Osteocyte (in vitro differentiated cells): ENCODE results near the gene HARS1. TPM values are rescaled to one million over a fixed set of nuclear protein-coding genes. Genes with fewer than 3 reads are reported as not detected.
"Not testable (repeated sequence)": the region's sequence is repeated elsewhere in the genome, so short reads cannot be mapped to it uniquely, and the experiment has no call there.

Experiments
- DNase-seq: peaks from one replicate; pipeline ENCODE4 v3.0.0; 2021; ENCODE audit warnings: mixed read lengths; ENCODE audit not compliant: unreplicated experiment; ENCODE audit errors: extremely low spot score
- H3K27ac Mint-ChIP-seq: one replicate; pipeline ENCODE4 v1.8.0; 2021; ENCODE audit warnings: mild to moderate bottlenecking, mixed read lengths; ENCODE audit not compliant: unreplicated experiment
- H3K27me3 Mint-ChIP-seq: one replicate; pipeline ENCODE4 v1.8.0; 2021; ENCODE audit warnings: mixed read lengths; ENCODE audit not compliant: unreplicated experiment
- H3K36me3 Mint-ChIP-seq: one replicate; pipeline ENCODE4 v1.8.0; 2021; ENCODE audit warnings: mixed read lengths; ENCODE audit not compliant: unreplicated experiment
- H3K4me1 Mint-ChIP-seq: one replicate; pipeline ENCODE4 v1.8.0; 2021; ENCODE audit warnings: mixed read lengths; ENCODE audit not compliant: unreplicated experiment
- H3K4me3 Mint-ChIP-seq: one replicate; pipeline ENCODE4 v1.8.0; 2021; ENCODE audit warnings: mild to moderate bottlenecking, moderate library complexity, mixed read lengths; ENCODE audit not compliant: unreplicated experiment
- H3K9me3 Mint-ChIP-seq: one replicate; pipeline ENCODE4 v1.8.0; 2021; ENCODE audit warnings: mixed read lengths; ENCODE audit not compliant: unreplicated experiment
- total RNA-seq: library from RNA; stranded (reverse); gene quantifications from 2 replicates; pipeline ENCODE4 v1.2.1, GENCODE V29; 2021
- TF ChIP-seq, protein P1 (sequence below): fragments of 200-600 bp; sonication (generic); IDR thresholded peaks from 2 replicates; pipeline ENCODE4 v1.5.0; 2021; ENCODE audit warnings: antibody characterized with exemption, mild to moderate bottlenecking, moderate library complexity

HARS1 gene
- total RNA-seq, 1 donor from 2014 or later, result 65.3 TPM

GRCh38 chr5:140671472-140672125, 19.6 kb downstream of the HARS1 start:
- peaks cover 50% of the 10 kb centered on the region for H3K36me3 Mint-ChIP-seq
- TF ChIP-seq, protein P1, sequence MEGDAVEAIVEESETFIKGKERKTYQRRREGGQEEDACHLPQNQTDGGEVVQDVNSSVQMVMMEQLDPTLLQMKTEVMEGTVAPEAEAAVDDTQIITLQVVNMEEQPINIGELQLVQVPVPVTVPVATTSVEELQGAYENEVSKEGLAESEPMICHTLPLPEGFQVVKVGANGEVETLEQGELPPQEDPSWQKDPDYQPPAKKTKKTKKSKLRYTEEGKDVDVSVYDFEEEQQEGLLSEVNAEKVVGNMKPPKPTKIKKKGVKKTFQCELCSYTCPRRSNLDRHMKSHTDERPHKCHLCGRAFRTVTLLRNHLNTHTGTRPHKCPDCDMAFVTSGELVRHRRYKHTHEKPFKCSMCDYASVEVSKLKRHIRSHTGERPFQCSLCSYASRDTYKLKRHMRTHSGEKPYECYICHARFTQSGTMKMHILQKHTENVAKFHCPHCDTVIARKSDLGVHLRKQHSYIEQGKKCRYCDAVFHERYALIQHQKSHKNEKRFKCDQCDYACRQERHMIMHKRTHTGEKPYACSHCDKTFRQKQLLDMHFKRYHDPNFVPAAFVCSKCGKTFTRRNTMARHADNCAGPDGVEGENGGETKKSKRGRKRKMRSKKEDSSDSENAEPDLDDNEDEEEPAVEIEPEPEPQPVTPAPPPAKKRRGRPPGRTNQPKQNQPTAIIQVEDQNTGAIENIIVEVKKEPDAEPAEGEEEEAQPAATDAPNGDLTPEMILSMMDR, result no peak
- no peak overlapping the region for H3K27ac Mint-ChIP-seq
- DNase-seq, result no peak
- H3K4me3 Mint-ChIP-seq, result no peak overlapping the region
- H3K27me3 Mint-ChIP-seq, result no peaks in the 10 kb centered on the region
- no peaks in the 10 kb centered on the region for H3K9me3 Mint-ChIP-seq
- peaks cover 7% of the 10 kb centered on the region for H3K4me1 Mint-ChIP-seq

- H3K36me3 Mint-ChIP-seq, result peaks cover 47% of the 10 kb centered on the region
- H3K9me3 Mint-ChIP-seq, H3K4me3 Mint-ChIP-seq, H3K27me3 Mint-ChIP-seq, H3K27ac Mint-ChIP-seq, DNase-seq: not testable (repeated sequence)
- H3K4me1 Mint-ChIP-seq, result peaks cover 10% of the 10 kb centered on the region
Observed at GRCh38 chr5:140671035-140671434, 20.1 kb downstream of the HARS1 start.

DNA sequence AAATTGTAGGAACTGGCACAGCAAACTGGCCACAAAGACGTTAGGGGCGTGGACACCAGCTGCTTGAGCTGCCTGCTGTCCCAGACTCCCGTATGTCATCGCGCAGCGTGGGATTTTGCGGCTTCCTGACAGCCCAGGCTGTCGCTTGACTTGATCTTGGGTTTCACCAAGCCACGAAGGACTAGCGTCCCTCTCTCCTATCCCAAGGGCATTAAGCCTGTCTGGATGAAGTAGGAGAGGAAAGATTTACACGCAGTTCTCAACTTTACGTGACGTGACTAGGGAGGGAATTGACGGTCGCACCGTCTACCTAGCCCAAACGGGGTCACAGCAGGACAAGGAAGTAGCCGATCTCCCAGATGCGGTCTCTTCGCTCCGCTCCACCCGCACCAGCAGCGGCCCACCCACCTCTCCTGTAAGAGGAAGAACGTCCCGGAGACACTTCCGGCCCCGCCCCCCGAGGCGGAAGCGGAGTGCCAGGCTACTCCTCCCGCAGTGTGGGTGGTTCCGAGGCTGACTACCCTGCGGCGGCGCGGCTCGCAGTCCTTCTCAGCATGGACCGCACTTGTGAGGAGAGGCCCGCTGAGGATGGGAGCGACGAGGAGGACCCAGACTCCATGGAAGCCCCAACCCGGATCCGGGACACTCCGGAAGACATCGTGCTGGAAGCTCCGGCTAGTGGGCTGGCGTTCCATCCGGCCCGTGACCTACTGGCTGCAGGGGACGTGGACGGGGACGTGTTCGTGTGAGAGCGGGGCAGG, 26.6 kb downstream of the HARS1 start, which contains the start of gene WDR55:
TSS of gene WDR55 (plus strand) at position 546 of the 761 bp plus-strand sequence. CDS start at position 555, 9 bp downstream.
- TF ChIP-seq, protein P1, result no peak
- Mint-ChIP-seq H3K9me3 (no peaks in the 10 kb centered on the region), H3K36me3 (peaks cover 53% of the 10 kb centered on the region), H3K27me3 (no peaks in the 10 kb centered on the region), H3K4me3 (peak within 1 kb of the TSS; percentile 99), H3K4me1 (peaks cover 30% of the 10 kb centered on the region), H3K27ac (peak within 1 kb of the TSS; percentile 98)
- peak; percentile 96 for DNase-seq

- H3K4me1 Mint-ChIP-seq, result peaks cover 30% of the 10 kb centered on the region
- peak overlapping the region; percentile 98 for H3K27ac Mint-ChIP-seq
- TF ChIP-seq, protein P1, result no peak
- H3K4me3 Mint-ChIP-seq, result peak overlapping the region; percentile 99
- peaks cover 50% of the 10 kb centered on the region for H3K36me3 Mint-ChIP-seq
- DNase-seq, result no peak
- no peaks in the 10 kb centered on the region for H3K27me3 Mint-ChIP-seq
- no peaks in the 10 kb centered on the region for H3K9me3 Mint-ChIP-seq
Observed at GRCh38 chr5:140664030-140664358, 27.2 kb downstream of the HARS1 start.

DNA sequence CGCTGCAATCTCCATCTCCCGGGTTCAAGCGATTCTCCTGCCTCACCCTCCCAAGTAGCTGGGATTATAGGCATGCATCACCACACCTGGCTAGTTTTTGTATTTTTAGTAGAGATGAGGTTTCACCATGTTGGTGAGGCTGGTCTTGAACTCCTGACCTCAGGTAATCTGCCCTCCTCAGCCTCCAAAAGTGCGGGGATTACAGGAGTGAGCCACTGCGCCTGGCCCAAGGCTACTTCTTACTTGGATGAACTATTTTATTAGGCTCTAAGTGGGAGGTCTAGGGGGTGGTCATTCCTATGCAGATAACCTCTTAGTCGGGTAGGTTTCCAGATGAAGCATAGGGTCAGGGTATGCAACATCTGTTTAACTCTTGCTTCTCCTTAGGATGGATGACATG, 30.8 kb downstream of the HARS1 start:
- peaks cover 17% of the 10 kb centered on the region for H3K4me1 Mint-ChIP-seq
- not testable (repeated sequence) for H3K27me3 Mint-ChIP-seq, H3K9me3 Mint-ChIP-seq, DNase-seq, H3K4me3 Mint-ChIP-seq, H3K27ac Mint-ChIP-seq
- H3K36me3 Mint-ChIP-seq, result peaks cover 51% of the 10 kb centered on the region

- Mint-ChIP-seq H3K4me1 (peaks cover 8% of the 10 kb centered on the region), H3K36me3 (peaks cover 65% of the 10 kb centered on the region), H3K9me3 (no peaks in the 10 kb centered on the region), H3K27me3 (no peaks in the 10 kb centered on the region), H3K4me3 (no peak overlapping the region), H3K27ac (no peak overlapping the region)
- TF ChIP-seq, protein P1, result no peak
- DNase-seq, result no peak
Observed at GRCh38 chr5:140658870-140659269, 32.3 kb downstream of the HARS1 start.
